DOHH2 (cell line): Measurements from ENCODE around the gene LYPD3.

Experiments used
- EZH2phosphoT487 ChIP-seq: fragments of 200-600 bp; sonication (generic); IDR thresholded peaks from 2 replicates; pipeline ENCODE4 v1.6.1; 2017; ENCODE audit warnings: borderline replicate concordance, mild to moderate bottlenecking, antibody characterized with exemption, low read length, moderate library complexity, mixed read lengths
- TF ChIP-seq, protein P1 (sequence below): fragments of 200-600 bp; sonication (generic); IDR thresholded peaks from one replicate; pipeline ENCODE4 v1.5.1; 2014; ENCODE audit warnings: antibody characterized with exemption, mild to moderate bottlenecking, low read depth, low read length; ENCODE audit not compliant: poor library complexity, severe bottlenecking

DNA sequence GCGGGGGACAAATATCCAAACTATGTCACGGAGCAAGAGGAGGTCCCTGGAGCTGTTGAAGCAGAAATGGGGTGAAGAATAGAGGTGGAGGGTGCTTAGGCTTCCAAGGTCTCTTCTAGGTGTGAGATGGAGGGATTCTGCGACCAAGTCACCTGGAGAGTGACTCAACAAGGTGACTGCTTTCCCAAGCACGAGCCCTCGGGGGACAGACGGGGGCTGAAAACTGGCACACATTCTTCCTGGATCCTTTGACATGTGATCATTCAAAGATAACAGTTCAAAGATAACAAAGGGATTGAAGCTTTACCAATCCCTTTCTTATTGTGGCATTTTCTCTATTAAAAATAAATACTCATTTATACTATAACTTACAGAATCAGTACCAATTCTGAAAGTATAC lies 53.0 kb downstream of the LYPD3 start:
- TF ChIP-seq, protein P1, sequence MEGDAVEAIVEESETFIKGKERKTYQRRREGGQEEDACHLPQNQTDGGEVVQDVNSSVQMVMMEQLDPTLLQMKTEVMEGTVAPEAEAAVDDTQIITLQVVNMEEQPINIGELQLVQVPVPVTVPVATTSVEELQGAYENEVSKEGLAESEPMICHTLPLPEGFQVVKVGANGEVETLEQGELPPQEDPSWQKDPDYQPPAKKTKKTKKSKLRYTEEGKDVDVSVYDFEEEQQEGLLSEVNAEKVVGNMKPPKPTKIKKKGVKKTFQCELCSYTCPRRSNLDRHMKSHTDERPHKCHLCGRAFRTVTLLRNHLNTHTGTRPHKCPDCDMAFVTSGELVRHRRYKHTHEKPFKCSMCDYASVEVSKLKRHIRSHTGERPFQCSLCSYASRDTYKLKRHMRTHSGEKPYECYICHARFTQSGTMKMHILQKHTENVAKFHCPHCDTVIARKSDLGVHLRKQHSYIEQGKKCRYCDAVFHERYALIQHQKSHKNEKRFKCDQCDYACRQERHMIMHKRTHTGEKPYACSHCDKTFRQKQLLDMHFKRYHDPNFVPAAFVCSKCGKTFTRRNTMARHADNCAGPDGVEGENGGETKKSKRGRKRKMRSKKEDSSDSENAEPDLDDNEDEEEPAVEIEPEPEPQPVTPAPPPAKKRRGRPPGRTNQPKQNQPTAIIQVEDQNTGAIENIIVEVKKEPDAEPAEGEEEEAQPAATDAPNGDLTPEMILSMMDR: no peak
- no peak for TF ChIP-seq EZH2phosphoT487
